Kidney (tissue), 14 donors: Measurements from ENCODE around the gene SF3A1. TPM values are rescaled to one million over a fixed set of nuclear protein-coding genes. Genes with fewer than 3 reads are reported as not detected.

Experiments
- DNase-seq, 5 donors: peaks; one replicate each; pipeline ENCODE4 v3.0.0-alpha.2; 2013 to 2020
- FAIRE-seq: peaks from 2 replicates; lab custom pipeline; 2012; peaks lifted over from hg19 to GRCh38; lab: Jason Lieb, UNC
- H3K27ac ChIP-seq, 2 donors: one replicate each; pipeline ENCODE4 v1.7.0; 2013; ENCODE audit warnings: low read depth in 2 of 2, low read length in 2 of 2, inconsistent platforms in 1 of 2
- H3K27me3 ChIP-seq: one replicate; pipeline ENCODE4 v1.7.1; 2013; ENCODE audit warnings: low read length, inconsistent platforms; ENCODE audit not compliant: control insufficient read depth, insufficient read depth
- H3K36me3 ChIP-seq, 3 donors: one replicate each; pipeline versions ENCODE4 v1.7.0 to v1.7.1; 2013; ENCODE audit warnings: low read length in 3 of 3, control low read depth in 1 of 3, inconsistent platforms in 1 of 3; ENCODE audit not compliant: insufficient read depth in 3 of 3, control insufficient read depth in 2 of 3
- H3K4me1 ChIP-seq, 3 donors: one replicate each; pipeline versions ENCODE4 v1.7.0 to v1.7.1; 2013; ENCODE audit warnings: low read length in 3 of 3, inconsistent platforms in 1 of 3, low read depth in 1 of 3; ENCODE audit not compliant: control insufficient read depth in 2 of 3, insufficient read depth in 2 of 3
- H3K4me3 ChIP-seq, 3 donors: one replicate each; pipeline versions ENCODE4 v1.7.0 to v1.8.1; 2013; ENCODE audit warnings: low read length in 3 of 3, control low read depth in 1 of 3, inconsistent platforms in 1 of 3
- H3K9ac ChIP-seq, 3 donors: one replicate each; pipeline versions ENCODE4 v1.7.0 to v1.7.1; 2013; ENCODE audit warnings: low read length in 3 of 3, control low read depth in 1 of 3, inconsistent platforms in 1 of 3
- H3K9me3 ChIP-seq, 3 donors: one replicate each; pipeline versions ENCODE4 v1.7.0 to v1.7.1; 2013; ENCODE audit warnings: low read length in 3 of 3, control low read depth in 1 of 3, inconsistent platforms in 1 of 3; ENCODE audit not compliant: control insufficient read depth in 2 of 3, insufficient read depth in 1 of 3
- intact Hi-C: fragments of 100-400 bp; cut with DNase I; formaldehyde crosslinking; loops from one replicate; pipeline ENCODE4 v1.11.1; 2022
- polyA plus RNA-seq: library from polyadenylated mRNA; stranded (reverse); fragments of 350-450 nt; fragmentation: Illumina TruSeq; extraction: RNeasy Lipid Tissue Mini Kit (QIAGEN cat#74804); gene quantifications from one replicate; pipeline ENCODE4 v1.2.3, GENCODE V29; 2014; ENCODE audit warnings: low read depth, low replicate concordance; ENCODE audit not compliant: insufficient read depth
- total RNA-seq: library from RNA; stranded (reverse); fragmentation: NEBNext Ultra II Directional; extraction: Animal tissue kit (Norgen Biotek cat#: 25700); gene quantifications from one replicate; pipeline ENCODE4 v1.2.1, GENCODE V29; 2021
- TF ChIP-seq, protein P1 (sequence below): IDR thresholded peaks from 3 replicates; pipeline ENCODE4 v1.5.1; 2012; ENCODE audit warnings: mild to moderate bottlenecking, moderate library complexity, borderline replicate concordance; ENCODE audit not compliant: insufficient read depth; ENCODE audit errors: extremely low read depth
- donor health status: control.
- donor health status: control.
- donor health status: control.
- donor health status: control.
- donor health status: control.
- donor health status: DM: yes; HTN: yes; CAD: no.
- donor health status: Normal renal cell carcinoma (clear cell type).

SF3A1 gene
- total and polyA plus RNA-seq, 2 donors from 2014 or later = 23.7 to 179 TPM

DNA sequence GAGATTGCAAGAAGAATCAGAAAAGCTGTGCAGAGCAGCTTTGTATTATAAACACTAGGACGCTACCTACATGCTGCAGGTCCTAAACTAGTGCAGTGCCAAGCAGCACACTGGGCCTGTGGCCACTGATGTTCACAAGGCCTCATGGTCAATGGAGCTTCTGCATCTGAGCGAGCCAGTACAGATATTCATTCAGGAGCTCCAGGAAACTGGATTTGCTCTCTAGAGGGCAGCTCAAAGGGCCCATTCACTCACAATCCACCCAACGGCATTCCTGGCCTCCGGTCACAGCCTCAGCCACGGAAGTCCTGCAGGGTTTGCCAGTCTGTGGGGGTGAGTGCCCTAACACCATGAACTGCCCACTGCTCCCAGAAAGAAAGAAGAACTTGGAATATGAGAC is 24.1 kb downstream of the SF3A1 start:
- no peaks in the 10 kb centered on the region for H3K27me3 ChIP-seq
- FAIRE-seq = no peak
- no peak overlapping the region for H3K4me3 ChIP-seq
- intact Hi-C loops = no loop called here
- H3K9ac ChIP-seq = no peak overlapping the region
- H3K4me1 ChIP-seq = peaks cover 0 to 4% (median 1%) of the 10 kb centered on the region in 3 donors
- TF ChIP-seq, protein P1, sequence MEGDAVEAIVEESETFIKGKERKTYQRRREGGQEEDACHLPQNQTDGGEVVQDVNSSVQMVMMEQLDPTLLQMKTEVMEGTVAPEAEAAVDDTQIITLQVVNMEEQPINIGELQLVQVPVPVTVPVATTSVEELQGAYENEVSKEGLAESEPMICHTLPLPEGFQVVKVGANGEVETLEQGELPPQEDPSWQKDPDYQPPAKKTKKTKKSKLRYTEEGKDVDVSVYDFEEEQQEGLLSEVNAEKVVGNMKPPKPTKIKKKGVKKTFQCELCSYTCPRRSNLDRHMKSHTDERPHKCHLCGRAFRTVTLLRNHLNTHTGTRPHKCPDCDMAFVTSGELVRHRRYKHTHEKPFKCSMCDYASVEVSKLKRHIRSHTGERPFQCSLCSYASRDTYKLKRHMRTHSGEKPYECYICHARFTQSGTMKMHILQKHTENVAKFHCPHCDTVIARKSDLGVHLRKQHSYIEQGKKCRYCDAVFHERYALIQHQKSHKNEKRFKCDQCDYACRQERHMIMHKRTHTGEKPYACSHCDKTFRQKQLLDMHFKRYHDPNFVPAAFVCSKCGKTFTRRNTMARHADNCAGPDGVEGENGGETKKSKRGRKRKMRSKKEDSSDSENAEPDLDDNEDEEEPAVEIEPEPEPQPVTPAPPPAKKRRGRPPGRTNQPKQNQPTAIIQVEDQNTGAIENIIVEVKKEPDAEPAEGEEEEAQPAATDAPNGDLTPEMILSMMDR = no peak
- peaks cover 11 to 52% (median 45%) of the 10 kb centered on the region in 3 donors for H3K36me3 ChIP-seq
- H3K27ac ChIP-seq = no peak overlapping the region
- no peaks in the 10 kb centered on the region for H3K9me3 ChIP-seq
- DNase-seq = no peak

DNA sequence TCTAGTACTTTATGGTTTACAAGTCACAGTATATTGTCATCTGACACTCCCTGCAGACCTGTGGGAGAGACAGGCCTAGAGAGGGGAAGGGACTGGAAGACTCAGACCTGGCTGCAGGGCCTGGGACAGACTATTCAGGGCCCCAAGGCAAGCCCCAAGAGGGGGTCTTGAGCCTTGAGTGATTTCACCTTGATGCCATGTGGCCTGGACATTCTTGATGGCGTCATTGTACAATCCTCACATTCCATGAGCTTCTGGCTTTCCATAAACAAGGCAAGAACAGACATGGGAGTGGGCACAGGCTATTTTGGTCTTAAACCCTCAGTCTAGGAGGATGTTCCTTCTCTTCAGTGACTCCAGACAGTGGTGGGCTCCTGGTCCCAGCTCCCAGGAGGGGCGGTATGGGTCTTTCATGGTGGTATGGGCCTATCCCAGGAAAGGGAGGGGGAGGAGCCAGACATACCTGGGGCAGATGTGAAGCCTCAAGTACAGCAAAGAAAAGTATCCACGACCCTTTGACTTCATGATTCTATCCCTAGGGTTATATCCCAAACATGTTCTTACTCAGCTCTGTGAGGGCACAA is 28.1 kb downstream of the SF3A1 start:
- Histone ChIP-seq H3K4me1 (peaks cover 0 to 24% (median 21%) of the 10 kb centered on the region in 3 donors), H3K36me3 (peaks cover 2 to 13% (median 9%) of the 10 kb centered on the region in 3 donors), H3K9me3 (no peaks in the 10 kb centered on the region), H3K27ac (no peak overlapping the region), H3K9ac (no peak overlapping the region), H3K4me3 (no peak overlapping the region), H3K27me3 (no peaks in the 10 kb centered on the region)
- intact Hi-C loops = no loop called here
- FAIRE-seq (no peak), DNase-seq (no peak)
- TF ChIP-seq, protein P1 = no peak

DNA sequence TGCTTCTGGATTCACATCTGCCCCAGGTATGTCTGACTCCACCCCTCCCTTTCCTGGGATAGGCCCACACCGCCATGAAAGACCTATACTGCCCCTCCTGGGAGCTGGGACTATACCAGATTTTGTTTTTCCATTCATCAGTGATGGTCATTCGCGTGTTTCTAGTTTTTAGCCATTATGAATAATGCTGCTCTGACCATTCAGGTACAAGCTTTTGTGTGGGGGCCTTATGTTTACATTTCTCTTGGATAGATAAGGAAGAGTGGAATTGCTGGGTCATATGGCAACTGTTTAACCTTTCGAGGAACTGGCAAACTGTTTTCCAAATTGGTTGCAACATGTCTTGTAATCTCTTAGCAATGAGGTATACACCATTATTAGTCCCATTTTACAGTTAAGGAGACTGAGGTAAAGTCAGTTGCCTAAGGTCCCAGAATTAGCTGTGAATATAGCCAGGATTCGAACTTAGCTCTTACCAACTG is 28.8 kb downstream of the SF3A1 start:
- H3K36me3 ChIP-seq = peaks cover 0 to 7% (median 2%) of the 10 kb centered on the region in 3 donors
- peaks cover 0 to 31% (median 25%) of the 10 kb centered on the region in 3 donors for H3K4me1 ChIP-seq
- H3K9ac ChIP-seq = peak overlapping the region in 1 of 3 donors; percentile 74
- peak overlapping the region in 1 of 2 donors; percentile 45 for H3K27ac ChIP-seq
- intact Hi-C loops = no loop called here
- TF ChIP-seq, protein P1 = peak; percentile 3
- no peaks in the 10 kb centered on the region for H3K9me3 ChIP-seq
- FAIRE-seq (no peak), DNase-seq (no peak)
- no peaks in the 10 kb centered on the region for H3K27me3 ChIP-seq
- H3K4me3 ChIP-seq = peak overlapping the region in 1 of 3 donors; percentile 74
